ENCODE measurements around the gene TMEM266. TPM values are rescaled to one million over a fixed set of nuclear protein-coding genes. Genes with fewer than 3 reads are reported as not detected.

TMEM266 gene
- total and polyA plus RNA-seq, 2 of the 4 experiments (the other 2 are of a cell fraction): not detected

DNA sequence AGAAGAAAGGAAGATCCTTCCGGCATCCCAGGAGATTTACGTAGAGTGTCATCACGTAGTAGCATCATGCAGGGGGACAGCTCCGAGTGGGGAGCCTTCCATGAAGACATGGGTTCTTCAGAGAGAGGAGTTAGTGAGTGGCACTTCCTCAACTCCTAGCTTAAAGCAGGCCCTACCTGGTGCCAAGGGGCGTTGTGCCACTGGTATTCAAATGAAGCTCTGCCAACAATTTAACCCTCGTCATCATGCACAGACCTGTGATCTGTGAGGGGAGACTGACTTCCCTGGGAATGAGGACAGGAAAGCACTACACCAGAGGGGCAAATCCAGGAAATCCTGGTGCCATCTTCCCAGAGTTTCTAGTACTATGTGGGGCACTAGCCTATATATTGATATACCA is 59.0 kb downstream of the TMEM266 start:
- no peak overlapping the region for H3K4me2 ChIP-seq (ENCODE audit: low read depth, low read length)
- no peak overlapping the region for H3K4me3 ChIP-seq (ENCODE audit: insufficient read depth, low read depth, low read length)
- WGBS, 2 experiments (ENCODE audit: extremely low coverage in 2 of 2, insufficient read length in 1 of 2): no CpG with 5 or more reads among the region's 6 CpGs
- no TSS peak for BruUV-seq (replicated peaks)
- POLR2A ChIA-PET (ENCODE audit: unreplicated experiment): no interaction called here
- DNase-seq (no peak), ATAC-seq (ENCODE audit: low read depth) (no peak)
- no peak overlapping the region for H3K9ac ChIP-seq (ENCODE audit: low read depth, low read length)
- H3K14ac ChIP-seq (replicated peaks; ENCODE audit: low read depth, low read length): no peak overlapping the region
- H2AK5ac ChIP-seq (ENCODE audit: low read depth, low read length): no peak overlapping the region
- H3K27ac ChIP-seq (ENCODE audit: insufficient read depth, low read length): no peak overlapping the region
- no peak overlapping the region for H3K23ac ChIP-seq (ENCODE audit: low read depth, low read length)
- H3K18ac ChIP-seq (ENCODE audit: low read depth, low read length): no peak overlapping the region
- H3K56ac ChIP-seq (ENCODE audit: extremely low read depth, insufficient read depth, low read length): no peak overlapping the region
- H2BK5ac ChIP-seq (ENCODE audit: low read depth, low read length, poor library complexity, severe bottlenecking): no peak overlapping the region
- in situ Hi-C loops (cut with MboI; ENCODE audit: low sequenced_read_pairs) (no loop called here), intact Hi-C loops (cut with micrococcal nuclease) (no loop called here), dilution Hi-C loops (cut with HindIII; ENCODE audit: low sequenced_read_pairs, unreplicated experiment) (no loop called here)
- no peak overlapping the region for H2AFZ ChIP-seq (replicated peaks; ENCODE audit: low read length, poor library complexity)
- H4K8ac ChIP-seq (ENCODE audit: low read depth in 2 of 2, low read length in 2 of 2): no peak overlapping the region
- H2AK9ac ChIP-seq (replicated peaks; ENCODE audit: low read depth, low read length, poor library complexity): no peak overlapping the region
- no peak overlapping the region for H2BK15ac ChIP-seq (ENCODE audit: low read depth, low read length)
- H2BK20ac ChIP-seq (ENCODE audit: low read depth, low read length): no peak overlapping the region
- H3K4ac ChIP-seq (ENCODE audit: low read depth, low read length): no peak overlapping the region
- TF ChIP-seq, protein P1, sequence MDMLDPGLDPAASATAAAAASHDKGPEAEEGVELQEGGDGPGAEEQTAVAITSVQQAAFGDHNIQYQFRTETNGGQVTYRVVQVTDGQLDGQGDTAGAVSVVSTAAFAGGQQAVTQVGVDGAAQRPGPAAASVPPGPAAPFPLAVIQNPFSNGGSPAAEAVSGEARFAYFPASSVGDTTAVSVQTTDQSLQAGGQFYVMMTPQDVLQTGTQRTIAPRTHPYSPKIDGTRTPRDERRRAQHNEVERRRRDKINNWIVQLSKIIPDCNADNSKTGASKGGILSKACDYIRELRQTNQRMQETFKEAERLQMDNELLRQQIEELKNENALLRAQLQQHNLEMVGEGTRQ (IDR thresholded peaks at IDR 0.05; ENCODE audit: low read depth, low read length): no peak
- TF ChIP-seq FOS (IDR thresholded peaks at IDR 0.05; ENCODE audit: low read depth, low read length) (no peak), RAD21 (IDR thresholded peaks at IDR 0.05; ENCODE audit: low read length) (no peak), RFX5 (IDR thresholded peaks at IDR 0.05; ENCODE audit: low read depth, low read length) (no peak), RCOR1 (IDR thresholded peaks at IDR 0.05; ENCODE audit: insufficient replicate concordance, low read length) (no peak), NFE2L2 (IDR thresholded peaks at IDR 0.05; ENCODE audit: low read depth, low read length) (no peak), SMC3 (IDR thresholded peaks at IDR 0.05; ENCODE audit: low read depth, low read length) (no peak), MXI1 (IDR thresholded peaks at IDR 0.05; ENCODE audit: borderline replicate concordance, low read depth, low read length) (no peak), MAFK (IDR thresholded peaks at IDR 0.05; ENCODE audit: low read depth, low read length) (no peak), POLR2A (IDR thresholded peaks at IDR 0.05; ENCODE audit: low read depth, low read length) (no peak), MAZ (IDR thresholded peaks at IDR 0.05; ENCODE audit: borderline replicate concordance, low read depth, low read length) (no peak), BHLHE40 (IDR thresholded peaks at IDR 0.05; ENCODE audit: low read depth, low read length) (no peak), CEBPB (IDR thresholded peaks at IDR 0.05; ENCODE audit: low read depth, low read length) (no peak)
- H3K36me3 ChIP-seq (ENCODE audit: control insufficient read depth, insufficient read depth, low read length): no peaks in the 10 kb centered on the region
- H4K20me1 ChIP-seq (ENCODE audit: insufficient read depth, low read length): no peaks in the 10 kb centered on the region
- no peak overlapping the region for H4K91ac ChIP-seq (ENCODE audit: insufficient read depth, low read depth, low read length)
- CTCF ChIA-PET: no interaction called here
- H4K5ac ChIP-seq (ENCODE audit: low read depth, low read length): no peak overlapping the region
- no peaks in the 10 kb centered on the region for H3K4me1 ChIP-seq (ENCODE audit: control insufficient read depth, insufficient read depth, low read length)
- H3K9me1 ChIP-seq (ENCODE audit: insufficient read depth, low read length): no peaks in the 10 kb centered on the region
- H2BK120ac ChIP-seq (ENCODE audit: low read depth, low read length): no peak overlapping the region
- H3K9me3 ChIP-seq (ENCODE audit: control insufficient read depth, insufficient read depth, low read length): no peaks in the 10 kb centered on the region
- peaks cover 37% of the 10 kb centered on the region for H3K27me3 ChIP-seq (ENCODE audit: control insufficient read depth, insufficient read depth, low read length)
- no peaks in the 10 kb centered on the region for H3K79me1 ChIP-seq (ENCODE audit: low read depth in 1 of 2, low read length in 2 of 2)
